Upper lobe of left lung (tissue), 4 donors: ENCODE measurements around the gene SLC1A5.

Experiments used
- EP300 ChIP-seq, 4 donors: sonication (generic); formaldehyde crosslinking; IDR thresholded peaks; one replicate each; pipeline ENCODE4 v1.5.1; 2017; ENCODE audit warnings: antibody characterized with exemption in 4 of 4, control low read depth in 2 of 4
- POLR2A ChIP-seq, 4 donors: fragments of 450-650 bp; IDR thresholded peaks; one replicate each; pipeline ENCODE4 v1.5.1; 2016 to 2017; ENCODE audit warnings: antibody characterized with exemption in 4 of 4, mild to moderate bottlenecking in 2 of 4
- POLR2AphosphoS5 ChIP-seq, 2 donors: sonication (generic); formaldehyde crosslinking; IDR thresholded peaks; one replicate each; pipeline ENCODE4 v1.5.1; 2017; ENCODE audit warnings: antibody characterized with exemption in 2 of 2
- TF ChIP-seq, protein P1 (sequence below), 6 experiments: fragments of 450-650 bp in 4 of 6; fragments of 200-600 bp in 2 of 6; sonication (generic) in 2 of 6; IDR thresholded peaks; one replicate each; pipeline ENCODE4 v1.5.1; 2016 to 2019; ENCODE audit warnings: antibody characterized with exemption in 6 of 6

DNA sequence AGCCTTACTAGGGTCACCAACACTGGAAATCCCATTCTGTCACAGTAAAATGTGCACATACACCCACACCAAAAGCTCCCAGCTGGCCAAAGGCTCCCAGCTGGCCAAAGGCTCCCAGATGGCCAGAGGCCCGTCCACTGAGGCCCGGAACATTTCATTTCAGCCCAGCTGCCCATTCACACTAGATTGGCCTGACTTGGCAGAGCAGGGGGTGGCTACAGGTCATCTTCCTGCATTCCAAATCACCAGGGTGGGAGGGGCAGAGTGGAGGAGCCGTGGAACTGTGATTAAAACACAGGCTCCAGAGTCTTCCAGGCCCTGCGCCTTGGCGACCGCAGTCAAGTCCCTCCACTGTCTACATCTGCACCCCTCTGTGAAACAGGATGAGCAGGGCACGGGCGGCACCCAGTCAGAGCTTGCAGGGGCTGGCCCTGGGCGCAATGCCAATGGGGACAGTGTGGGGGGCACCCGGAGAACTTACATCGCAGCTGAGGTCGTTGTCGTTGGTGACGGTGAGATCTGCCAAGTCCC, 61.4 kb downstream of the SLC1A5 start:
- TF ChIP-seq, protein P1, sequence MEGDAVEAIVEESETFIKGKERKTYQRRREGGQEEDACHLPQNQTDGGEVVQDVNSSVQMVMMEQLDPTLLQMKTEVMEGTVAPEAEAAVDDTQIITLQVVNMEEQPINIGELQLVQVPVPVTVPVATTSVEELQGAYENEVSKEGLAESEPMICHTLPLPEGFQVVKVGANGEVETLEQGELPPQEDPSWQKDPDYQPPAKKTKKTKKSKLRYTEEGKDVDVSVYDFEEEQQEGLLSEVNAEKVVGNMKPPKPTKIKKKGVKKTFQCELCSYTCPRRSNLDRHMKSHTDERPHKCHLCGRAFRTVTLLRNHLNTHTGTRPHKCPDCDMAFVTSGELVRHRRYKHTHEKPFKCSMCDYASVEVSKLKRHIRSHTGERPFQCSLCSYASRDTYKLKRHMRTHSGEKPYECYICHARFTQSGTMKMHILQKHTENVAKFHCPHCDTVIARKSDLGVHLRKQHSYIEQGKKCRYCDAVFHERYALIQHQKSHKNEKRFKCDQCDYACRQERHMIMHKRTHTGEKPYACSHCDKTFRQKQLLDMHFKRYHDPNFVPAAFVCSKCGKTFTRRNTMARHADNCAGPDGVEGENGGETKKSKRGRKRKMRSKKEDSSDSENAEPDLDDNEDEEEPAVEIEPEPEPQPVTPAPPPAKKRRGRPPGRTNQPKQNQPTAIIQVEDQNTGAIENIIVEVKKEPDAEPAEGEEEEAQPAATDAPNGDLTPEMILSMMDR (IDR thresholded peaks at IDR 0.05) = no peak
- TF ChIP-seq POLR2AphosphoS5 (IDR thresholded peaks at IDR 0.05) (no peak), EP300 (IDR thresholded peaks at IDR 0.05) (no peak), POLR2A (IDR thresholded peaks at IDR 0.05) (no peak)
